HG03159 (cell line): ENCODE measurements around the gene RBM18.

ENCODE experiments used
- ATAC-seq: cut with Tn5 transposase; IDR thresholded peaks from one replicate; pipeline ENCODE4 v1.9.1; 2021; ENCODE audit warnings: mild to moderate bottlenecking, moderate library complexity; ENCODE audit not compliant: unreplicated experiment

RBM18 gene

GRCh38 chr9:122207096-122207495, 57.5 kb downstream of the RBM18 start:
- no peak for ATAC-seq

DNA sequence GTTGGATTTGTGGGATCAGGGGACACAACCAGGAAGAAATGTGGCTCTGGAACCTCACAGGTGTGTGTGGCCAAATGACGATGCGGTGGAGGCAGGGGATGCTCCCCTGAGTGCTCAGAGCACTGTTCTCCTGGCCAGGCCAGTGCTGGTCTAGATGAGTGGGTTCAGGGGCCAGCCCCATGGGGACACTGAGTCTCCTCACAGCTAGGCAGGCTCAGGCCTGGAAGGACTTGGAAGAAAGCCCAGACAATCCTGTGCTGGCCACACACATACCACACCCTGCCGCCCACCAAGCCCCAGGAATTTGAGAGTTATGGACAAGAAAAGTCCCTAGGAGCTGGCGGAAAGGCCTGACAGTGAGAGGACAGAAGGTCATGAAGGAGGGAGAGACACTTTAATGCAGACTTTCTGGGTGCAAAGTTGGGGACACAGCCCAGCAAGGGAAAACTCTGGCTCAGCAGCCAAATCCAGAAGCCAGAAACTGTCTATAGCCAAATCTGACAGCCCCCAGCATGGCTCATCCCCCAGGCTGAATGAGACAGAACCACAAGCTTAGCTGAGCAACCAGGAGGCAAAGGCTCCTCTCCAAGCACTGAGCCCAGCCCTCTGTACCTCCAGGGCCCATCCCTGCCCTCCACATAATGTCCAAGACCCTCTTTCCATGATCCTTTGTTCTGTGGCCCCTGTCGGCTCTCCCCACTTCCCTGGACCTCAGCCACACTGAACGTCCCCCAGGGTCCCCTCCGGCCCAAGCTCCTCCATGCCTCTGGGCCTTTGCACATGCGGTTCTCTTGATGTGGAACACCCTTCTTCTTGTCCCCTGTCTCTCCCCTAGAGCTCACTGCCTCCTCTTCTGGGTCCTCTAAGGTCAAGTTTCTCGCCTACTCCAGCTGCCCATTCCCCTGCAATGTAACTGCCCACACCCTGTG, 58.3 kb downstream of the RBM18 start:
- no peak for ATAC-seq

DNA sequence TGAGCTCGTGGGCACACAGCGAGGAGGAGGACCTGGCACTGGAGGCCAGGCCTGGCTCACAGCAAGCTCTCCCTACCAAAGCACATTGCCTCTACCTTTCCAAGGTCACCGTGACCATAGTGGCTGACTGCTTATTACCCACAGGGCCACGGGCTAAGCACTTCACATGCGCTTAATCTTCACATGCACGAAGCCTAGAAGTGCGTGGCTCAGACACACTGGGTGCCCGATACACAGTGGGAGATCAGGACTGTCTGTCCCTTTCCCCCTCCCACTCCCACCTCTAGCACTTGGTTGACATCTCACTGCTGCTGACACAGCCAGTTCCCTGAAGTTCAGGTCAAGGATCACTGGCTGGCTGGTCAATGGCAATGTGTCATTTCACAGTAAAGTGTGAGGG, 59.5 kb downstream of the RBM18 start:
- ATAC-seq = no peak

DNA sequence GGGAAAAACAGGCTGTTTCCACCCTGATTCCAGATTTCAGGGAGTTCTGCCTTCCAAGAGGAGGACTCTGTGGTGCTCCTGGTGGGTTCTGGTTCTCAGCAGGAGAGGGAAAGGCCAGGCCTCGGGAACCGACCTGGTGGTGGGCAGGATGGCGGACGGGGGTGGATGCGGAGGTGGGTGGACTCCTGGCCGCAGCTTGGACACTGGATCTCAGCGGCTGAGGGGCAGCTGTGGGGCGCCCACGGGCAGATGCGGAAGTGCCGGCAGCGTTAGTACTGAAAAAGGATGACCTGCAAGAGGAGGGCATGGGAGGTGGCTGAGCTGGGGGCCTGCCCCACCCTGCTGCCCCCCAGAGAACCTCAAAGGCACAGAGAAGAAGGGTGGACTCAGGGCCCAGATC, 60.1 kb downstream of the RBM18 start:
- ATAC-seq = no peak

GRCh38 chr9:122204055-122204454, 60.6 kb downstream of the RBM18 start:
- ATAC-seq = no peak

- ATAC-seq = no peak
Observed at GRCh38 chr9:122202111-122202510, 62.5 kb downstream of the RBM18 start.

- ATAC-seq = no peak
Observed at GRCh38 chr9:122201641-122202040, 63.0 kb downstream of the RBM18 start.

DNA sequence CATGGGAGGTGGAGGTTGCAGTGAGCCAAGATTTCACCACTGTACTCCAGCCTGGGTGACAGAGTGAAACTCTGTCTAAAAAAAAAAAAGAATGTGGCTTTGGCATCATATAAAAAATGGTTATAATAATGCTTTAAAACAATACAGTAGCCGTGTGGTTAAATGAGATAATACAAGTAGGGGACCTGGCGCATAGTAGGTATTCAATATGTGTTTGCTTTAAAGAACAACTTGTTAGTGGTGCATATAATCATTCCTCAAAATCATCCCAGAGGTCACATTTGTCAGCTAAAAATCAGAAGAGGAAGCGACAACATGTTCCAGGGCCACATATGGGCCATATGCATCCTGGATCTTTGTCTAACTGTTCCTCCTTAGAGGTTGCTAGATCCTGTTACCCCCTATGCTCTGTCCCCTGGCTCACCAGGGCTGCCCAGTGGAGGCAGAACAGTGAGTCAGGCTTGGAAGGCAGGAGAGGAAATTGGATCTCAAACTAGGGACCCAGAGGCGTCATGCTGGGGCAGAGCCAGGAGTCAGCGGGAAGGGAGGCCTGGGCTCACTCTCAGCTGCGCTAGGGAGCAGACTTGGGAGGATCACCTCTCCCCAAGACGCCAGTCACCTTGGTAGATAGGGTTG, 63.6 kb downstream of the RBM18 start:
- no peak for ATAC-seq

- no peak for ATAC-seq
Observed at GRCh38 chr9:122197882-122198281, 66.8 kb downstream of the RBM18 start.

DNA sequence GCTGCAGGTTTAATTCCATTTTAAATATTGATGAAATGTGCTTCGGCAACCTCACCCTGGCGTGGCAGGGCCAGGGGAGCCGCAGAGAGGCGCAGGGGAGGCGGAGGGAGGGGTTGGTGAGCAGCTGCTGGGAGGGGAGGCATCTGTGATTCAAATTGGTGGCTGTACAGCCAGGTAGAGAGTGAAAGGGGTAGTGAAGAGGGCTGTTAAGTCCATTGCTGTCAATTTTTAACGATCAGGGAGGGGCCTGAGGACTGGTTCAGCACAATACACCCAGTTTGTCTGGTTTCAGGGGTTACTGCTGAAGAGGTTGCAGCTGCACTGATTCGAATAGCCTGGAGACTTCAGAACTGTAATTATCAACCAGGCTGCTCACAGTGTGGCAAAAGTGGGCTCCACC, 67.2 kb downstream of the RBM18 start:
- ATAC-seq = no peak

DNA sequence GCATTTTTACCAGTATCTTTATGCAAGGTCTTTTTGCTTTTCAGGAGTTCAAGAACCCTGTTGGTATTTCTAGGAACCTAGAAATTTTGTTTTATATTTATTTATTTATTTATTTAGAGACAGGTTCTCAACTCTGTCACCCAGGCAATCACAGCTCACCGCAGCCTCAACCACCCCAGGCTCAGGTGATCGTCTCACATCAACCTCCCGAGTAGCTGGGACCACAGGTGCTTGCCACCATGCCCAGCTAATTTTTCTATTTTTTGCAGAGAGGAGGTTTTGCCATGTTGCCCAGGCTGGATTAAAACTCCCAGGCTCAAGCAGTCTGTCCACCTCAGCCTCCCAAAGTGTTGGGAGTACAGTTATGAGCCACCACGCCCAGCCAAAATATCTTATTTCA, 68.8 kb downstream of the RBM18 start:
- no peak for ATAC-seq

DNA sequence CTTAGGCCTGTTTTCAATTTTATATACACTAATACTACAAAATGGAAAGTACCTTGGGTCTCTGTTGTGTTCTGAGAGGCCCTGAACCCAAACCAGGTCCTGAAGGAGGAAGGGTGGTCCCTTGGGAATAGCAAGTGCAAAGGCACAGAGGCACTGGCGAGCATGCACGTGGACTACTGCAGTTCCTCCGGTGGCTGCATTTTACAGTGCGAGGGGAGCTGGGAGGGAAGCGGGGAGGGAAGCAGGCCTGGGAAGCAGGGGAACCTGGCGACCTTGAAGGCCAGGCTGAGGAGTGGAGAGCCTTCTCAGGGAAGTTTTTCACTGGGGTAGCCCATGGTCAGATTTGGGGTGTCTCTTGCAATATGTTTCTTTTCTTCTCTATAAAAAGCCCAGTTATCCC, 71.0 kb downstream of the RBM18 start:
- no peak for ATAC-seq

DNA sequence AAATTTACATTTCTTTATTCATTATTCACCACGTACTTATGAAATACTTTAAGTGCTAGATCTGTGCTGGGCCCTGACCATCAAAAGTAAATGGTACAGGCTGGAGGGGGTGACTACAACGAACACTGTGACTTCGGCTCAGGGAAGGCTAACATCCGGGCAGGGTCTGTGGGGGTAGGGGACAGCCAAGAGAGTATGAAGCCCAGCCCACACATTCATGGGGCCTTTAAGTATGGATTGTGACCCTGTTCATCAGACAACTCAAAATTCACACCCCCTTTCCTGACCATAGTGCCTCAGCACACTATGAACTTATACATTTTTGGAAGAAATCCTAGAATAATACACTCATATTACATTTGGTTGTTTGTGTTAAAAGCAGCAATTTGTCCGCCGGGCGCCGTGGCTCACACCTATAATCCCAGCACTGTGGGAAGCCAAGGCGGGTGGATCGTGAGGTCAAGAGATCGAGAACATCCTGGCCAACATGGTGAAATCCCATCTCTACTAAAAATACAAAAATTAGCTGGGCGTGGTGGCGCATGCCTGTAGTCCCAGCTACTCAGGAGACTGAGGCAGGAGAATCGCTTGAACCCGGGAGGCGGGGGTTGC, 71.6 kb downstream of the RBM18 start:
- no peak for ATAC-seq

- no peak for ATAC-seq
Observed at GRCh38 chr9:122192261-122192875, 72.3 kb downstream of the RBM18 start.

GRCh38 chr9:122191584-122191983, 73.1 kb downstream of the RBM18 start:
- ATAC-seq = no peak

DNA sequence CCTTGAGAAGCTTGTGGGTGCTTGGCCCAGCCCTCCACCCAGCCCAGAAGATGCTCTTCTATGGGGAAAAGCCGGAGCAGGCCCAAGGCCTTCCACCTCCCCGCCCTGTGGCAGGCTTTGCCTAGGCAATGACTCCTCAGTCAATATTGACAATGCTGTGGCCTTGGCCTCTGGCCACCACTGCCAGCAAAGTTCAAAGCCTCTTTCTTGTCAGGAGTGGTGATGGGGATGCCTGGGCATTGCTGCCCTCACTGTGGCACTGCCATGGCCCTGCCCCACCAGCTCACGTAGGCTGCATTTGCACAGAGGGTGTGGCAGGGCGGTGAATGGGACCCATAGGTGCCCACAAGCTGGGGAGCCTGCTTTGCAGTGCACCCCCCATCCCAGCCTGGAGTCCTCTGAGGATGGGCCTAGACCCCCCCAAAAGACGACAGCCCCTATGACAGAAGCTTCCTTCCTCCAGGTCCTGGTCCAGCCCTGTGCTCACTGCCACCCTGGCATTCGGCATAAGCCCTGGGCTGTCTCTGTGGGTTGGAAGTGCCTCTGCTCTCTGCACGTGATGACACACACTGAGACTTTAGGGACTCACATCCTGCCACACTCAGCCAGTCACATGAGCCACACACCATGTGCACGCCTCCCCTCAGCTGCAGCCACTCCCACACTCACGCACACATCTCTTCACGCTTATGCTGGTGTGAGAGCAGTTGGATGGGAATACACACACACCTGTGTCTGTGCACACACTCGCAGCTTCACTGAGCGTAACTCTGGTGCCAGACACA, 73.9 kb downstream of the RBM18 start:
- ATAC-seq = no peak

GRCh38 chr9:122188369-122188768, 76.3 kb downstream of the RBM18 start:
- ATAC-seq = no peak
